Measurements from ENCODE around the gene MACROD2. TPM values are rescaled to one million over a fixed set of nuclear protein-coding genes. Genes with fewer than 3 reads are reported as not detected.

MACROD2 gene
- polyA plus RNA-seq, 1 donor = 5.4 TPM

GRCh38 chr20:15865553-15865952 lies 1870.2 kb downstream of the MACROD2 start:
- Histone ChIP-seq H3K4me3 (ENCODE audit: low read length) (no peak overlapping the region), H3K9me3 (ENCODE audit: control insufficient read depth, low read depth, low read length) (no peaks in the 10 kb centered on the region), H3K27me3 (ENCODE audit: control insufficient read depth, insufficient read depth, low read length) (no peaks in the 10 kb centered on the region), H3K4me1 (ENCODE audit: control insufficient read depth, insufficient read depth, low read length) (no peaks in the 10 kb centered on the region), H3K36me3 (ENCODE audit: control insufficient read depth, insufficient read depth, low read length) (no peaks in the 10 kb centered on the region), H3K27ac (ENCODE audit: low read length) (no peak overlapping the region)
- 100% methylated on average over 1 of the region's 2 CpGs for WGBS (ENCODE audit: insufficient coverage, low lambda C conversion rate)
- no peak for DNase-seq

GRCh38 chr20:15866916-15867730 lies 1871.8 kb downstream of the MACROD2 start:
- DNase-seq = no peak
- Histone ChIP-seq H3K9me3 (ENCODE audit: control insufficient read depth, low read depth, low read length) (no peaks in the 10 kb centered on the region), H3K27me3 (ENCODE audit: control insufficient read depth, insufficient read depth, low read length) (no peaks in the 10 kb centered on the region), H3K4me1 (ENCODE audit: control insufficient read depth, insufficient read depth, low read length) (no peaks in the 10 kb centered on the region), H3K36me3 (ENCODE audit: control insufficient read depth, insufficient read depth, low read length) (no peaks in the 10 kb centered on the region), H3K4me3 (ENCODE audit: low read length) (no peak overlapping the region), H3K27ac (ENCODE audit: low read length) (no peak overlapping the region)
- 100% methylated on average over 2 of the region's 5 CpGs for WGBS (ENCODE audit: insufficient coverage, low lambda C conversion rate)

GRCh38 chr20:15867899-15868298 lies 1872.6 kb downstream of the MACROD2 start:
- no CpG with 5 or more reads among the region's 4 CpGs for WGBS (ENCODE audit: insufficient coverage, low lambda C conversion rate)
- H3K9me3 ChIP-seq (ENCODE audit: control insufficient read depth, low read depth, low read length) = no peaks in the 10 kb centered on the region
- no peaks in the 10 kb centered on the region for H3K36me3 ChIP-seq (ENCODE audit: control insufficient read depth, insufficient read depth, low read length)

GRCh38 chr20:15875446-15875845 lies 1880.1 kb downstream of the MACROD2 start:
- no peak for DNase-seq
- WGBS (ENCODE audit: insufficient coverage, low lambda C conversion rate) = 56% methylated on average over 3 of the region's 3 CpGs
- H3K27me3 ChIP-seq (ENCODE audit: control insufficient read depth, insufficient read depth, low read length) = no peaks in the 10 kb centered on the region
- no peak overlapping the region for H3K4me3 ChIP-seq (ENCODE audit: low read length)
- H3K4me1 ChIP-seq (ENCODE audit: control insufficient read depth, insufficient read depth, low read length) = no peaks in the 10 kb centered on the region
- H3K27ac ChIP-seq (ENCODE audit: low read length) = no peak overlapping the region
- H3K9me3 ChIP-seq (ENCODE audit: control insufficient read depth, low read depth, low read length) = no peaks in the 10 kb centered on the region
- no peaks in the 10 kb centered on the region for H3K36me3 ChIP-seq (ENCODE audit: control insufficient read depth, insufficient read depth, low read length)

More at GRCh38 chr20:15867899-15868298, 1872.6 kb downstream of the MACROD2 start:
- DNase-seq = no peak
- H3K27ac ChIP-seq (ENCODE audit: low read length) = no peak overlapping the region
- no peak overlapping the region for H3K4me3 ChIP-seq (ENCODE audit: low read length)
- H3K27me3 ChIP-seq (ENCODE audit: control insufficient read depth, insufficient read depth, low read length) = no peaks in the 10 kb centered on the region
- H3K4me1 ChIP-seq (ENCODE audit: control insufficient read depth, insufficient read depth, low read length) = no peaks in the 10 kb centered on the region

- Histone ChIP-seq H3K36me3 (ENCODE audit: control insufficient read depth, insufficient read depth, low read length) (no peaks in the 10 kb centered on the region), H3K27me3 (ENCODE audit: control insufficient read depth, insufficient read depth, low read length) (peaks cover 4% of the 10 kb centered on the region), H3K4me1 (ENCODE audit: control insufficient read depth, insufficient read depth, low read length) (no peaks in the 10 kb centered on the region), H3K27ac (ENCODE audit: low read length) (no peak overlapping the region), H3K9me3 (ENCODE audit: control insufficient read depth, low read depth, low read length) (no peaks in the 10 kb centered on the region), H3K4me3 (ENCODE audit: low read length) (no peak overlapping the region)
- WGBS (ENCODE audit: insufficient coverage, low lambda C conversion rate) = 80% methylated on average over 1 of the region's 4 CpGs
- DNase-seq = no peak
These were observed 1887.2 kb downstream of the MACROD2 start for GRCh38 chr20:15882553-15882952.

GRCh38 chr20:15886250-15886649 lies 1890.9 kb downstream of the MACROD2 start:
- no peak for DNase-seq
- no CpG with 5 or more reads among the region's 2 CpGs for WGBS (ENCODE audit: insufficient coverage, low lambda C conversion rate)
- Histone ChIP-seq H3K27ac (ENCODE audit: low read length) (no peak overlapping the region), H3K36me3 (ENCODE audit: control insufficient read depth, insufficient read depth, low read length) (no peaks in the 10 kb centered on the region), H3K9me3 (ENCODE audit: control insufficient read depth, low read depth, low read length) (no peaks in the 10 kb centered on the region), H3K4me1 (ENCODE audit: control insufficient read depth, insufficient read depth, low read length) (no peaks in the 10 kb centered on the region), H3K27me3 (ENCODE audit: control insufficient read depth, insufficient read depth, low read length) (peaks cover 4% of the 10 kb centered on the region), H3K4me3 (ENCODE audit: low read length) (no peak overlapping the region)

- no peak for DNase-seq
- WGBS (ENCODE audit: insufficient coverage, low lambda C conversion rate) = no CpG with 5 or more reads among the region's 2 CpGs
- H3K9me3 ChIP-seq (ENCODE audit: control insufficient read depth, low read depth, low read length) = no peaks in the 10 kb centered on the region
- H3K27me3 ChIP-seq (ENCODE audit: control insufficient read depth, insufficient read depth, low read length) = peaks cover 4% of the 10 kb centered on the region
- no peaks in the 10 kb centered on the region for H3K4me1 ChIP-seq (ENCODE audit: control insufficient read depth, insufficient read depth, low read length)
- no peaks in the 10 kb centered on the region for H3K36me3 ChIP-seq (ENCODE audit: control insufficient read depth, insufficient read depth, low read length)
- no peak overlapping the region for H3K27ac ChIP-seq (ENCODE audit: low read length)
- H3K4me3 ChIP-seq (ENCODE audit: low read length) = no peak overlapping the region
These were observed 1892.1 kb downstream of the MACROD2 start for GRCh38 chr20:15887387-15887786.

GRCh38 chr20:15889061-15889460 lies 1893.7 kb downstream of the MACROD2 start:
- Histone ChIP-seq H3K9me3 (ENCODE audit: control insufficient read depth, low read depth, low read length) (no peaks in the 10 kb centered on the region), H3K27ac (ENCODE audit: low read length) (no peak overlapping the region), H3K4me1 (ENCODE audit: control insufficient read depth, insufficient read depth, low read length) (no peaks in the 10 kb centered on the region), H3K4me3 (ENCODE audit: low read length) (no peak overlapping the region), H3K36me3 (ENCODE audit: control insufficient read depth, insufficient read depth, low read length) (no peaks in the 10 kb centered on the region), H3K27me3 (ENCODE audit: control insufficient read depth, insufficient read depth, low read length) (peaks cover 4% of the 10 kb centered on the region)
- DNase-seq = no peak
- WGBS (ENCODE audit: insufficient coverage, low lambda C conversion rate) = no CpG with 5 or more reads among the region's 3 CpGs

- no peak for DNase-seq
- no peaks in the 10 kb centered on the region for H3K4me1 ChIP-seq (ENCODE audit: control insufficient read depth, insufficient read depth, low read length)
- H3K27me3 ChIP-seq (ENCODE audit: control insufficient read depth, insufficient read depth, low read length) = peaks cover 4% of the 10 kb centered on the region
These were observed 1894.4 kb downstream of the MACROD2 start for GRCh38 chr20:15889514-15890256.

GRCh38 chr20:15890407-15890982 lies 1895.2 kb downstream of the MACROD2 start:
- no peaks in the 10 kb centered on the region for H3K9me3 ChIP-seq (ENCODE audit: control insufficient read depth, low read depth, low read length)
- no peaks in the 10 kb centered on the region for H3K27me3 ChIP-seq (ENCODE audit: control insufficient read depth, insufficient read depth, low read length)
- no CpG with 5 or more reads among the region's 4 CpGs for WGBS (ENCODE audit: insufficient coverage, low lambda C conversion rate)
- H3K4me3 ChIP-seq (ENCODE audit: low read length) = no peak overlapping the region
- H3K36me3 ChIP-seq (ENCODE audit: control insufficient read depth, insufficient read depth, low read length) = no peaks in the 10 kb centered on the region
- no peaks in the 10 kb centered on the region for H3K4me1 ChIP-seq (ENCODE audit: control insufficient read depth, insufficient read depth, low read length)
- no peak overlapping the region for H3K27ac ChIP-seq (ENCODE audit: low read length)
- no peak for DNase-seq

More at GRCh38 chr20:15889514-15890256, 1894.4 kb downstream of the MACROD2 start:
- no peak overlapping the region for H3K27ac ChIP-seq (ENCODE audit: low read length)
- no peaks in the 10 kb centered on the region for H3K9me3 ChIP-seq (ENCODE audit: control insufficient read depth, low read depth, low read length)
- no peak overlapping the region for H3K4me3 ChIP-seq (ENCODE audit: low read length)
- H3K36me3 ChIP-seq (ENCODE audit: control insufficient read depth, insufficient read depth, low read length) = no peaks in the 10 kb centered on the region
